GM18498 (cell line): ENCODE results near the gene CDAN1.
"Not testable (repeated sequence)": the region's sequence is repeated elsewhere in the genome, so short reads cannot be mapped to it uniquely, and the experiment has no call there.

Experiments used
- ATAC-seq: cut with Tn5 transposase; IDR thresholded peaks from one replicate; pipeline ENCODE4 v1.9.1; 2021; ENCODE audit warnings: mild to moderate bottlenecking, moderate library complexity; ENCODE audit not compliant: unreplicated experiment

The CDAN1 gene

GRCh38 chr15:42712584-42712983, 24.3 kb downstream of the CDAN1 start:
- ATAC-seq = no peak

DNA sequence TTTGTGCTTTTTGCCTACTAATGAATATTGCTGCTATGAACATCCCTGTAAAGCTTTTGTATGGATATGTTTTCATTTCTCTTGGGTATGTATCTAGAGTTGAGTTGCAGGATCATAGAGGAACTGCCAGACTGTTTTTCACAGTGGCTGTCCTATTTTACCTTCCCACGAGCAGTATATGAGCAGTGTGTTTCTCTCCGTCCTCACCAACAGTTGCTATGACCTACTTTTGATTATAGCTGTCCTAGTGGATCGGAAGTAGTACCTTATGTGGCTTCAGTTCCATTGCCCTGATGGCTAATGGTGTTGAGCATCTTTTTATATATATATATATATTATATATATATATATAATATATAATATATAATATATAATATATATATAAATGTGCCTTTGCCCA, 25.2 kb downstream of the CDAN1 start:
- ATAC-seq = no peak

GRCh38 chr15:42710662-42711061, 26.3 kb downstream of the CDAN1 start:
- ATAC-seq = no peak

DNA sequence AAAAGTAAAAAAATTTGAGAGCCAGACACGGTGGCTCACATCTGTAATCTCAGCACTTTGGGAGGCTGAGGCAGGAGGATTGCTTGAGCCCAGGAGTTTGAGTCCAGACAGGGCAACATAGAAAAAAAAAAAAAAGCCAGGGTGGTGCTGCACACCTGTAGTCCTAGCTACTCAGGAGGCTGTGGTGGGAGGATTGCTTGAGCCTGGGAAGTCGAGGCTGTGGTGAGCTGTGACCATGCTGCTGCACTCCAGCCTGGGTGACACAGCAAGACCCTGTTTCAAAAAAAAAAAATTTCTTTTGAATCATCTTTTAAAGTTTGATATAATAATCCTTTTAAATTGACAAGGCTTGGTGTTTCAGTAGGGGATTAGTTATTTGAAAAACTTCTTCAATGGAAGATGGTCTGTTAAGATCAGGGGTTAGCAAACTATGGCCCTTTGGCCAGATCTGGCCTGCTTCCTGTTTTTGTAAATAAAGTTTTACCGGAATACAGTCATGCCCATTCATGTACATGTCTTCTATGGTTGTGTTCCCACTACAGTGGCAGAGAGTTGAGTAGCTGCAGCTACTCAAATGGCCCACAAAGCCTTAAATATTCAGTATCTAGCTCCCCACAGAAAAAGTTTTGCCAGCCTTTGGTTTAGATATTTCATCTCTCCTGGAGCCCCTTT, 28.9 kb downstream of the CDAN1 start:
- ATAC-seq = no peak

GRCh38 chr15:42707068-42707467, 29.9 kb downstream of the CDAN1 start:
- ATAC-seq = no peak

DNA sequence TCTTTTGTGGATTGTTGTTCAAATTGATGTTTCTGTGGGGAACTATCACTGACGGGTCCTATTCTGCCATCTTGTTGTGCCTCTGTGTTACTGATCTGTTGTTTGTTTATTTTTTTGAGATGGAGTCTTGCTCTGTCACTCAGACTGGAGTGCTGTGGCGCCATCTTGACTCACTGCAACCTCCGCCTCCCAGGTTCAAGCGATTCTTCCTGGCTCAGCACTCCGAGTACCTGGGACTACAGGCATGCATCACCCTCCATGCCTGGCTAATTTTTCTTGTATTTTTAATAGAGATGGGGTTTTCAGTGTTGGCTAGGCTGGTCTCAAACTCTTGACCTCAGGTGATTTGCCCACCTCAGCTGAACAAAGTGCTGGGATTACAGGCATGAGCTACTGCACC, 31.6 kb downstream of the CDAN1 start:
- ATAC-seq = no peak

- no peak for ATAC-seq
These were observed 32.4 kb downstream of the CDAN1 start for GRCh38 chr15:42704492-42704926.

DNA sequence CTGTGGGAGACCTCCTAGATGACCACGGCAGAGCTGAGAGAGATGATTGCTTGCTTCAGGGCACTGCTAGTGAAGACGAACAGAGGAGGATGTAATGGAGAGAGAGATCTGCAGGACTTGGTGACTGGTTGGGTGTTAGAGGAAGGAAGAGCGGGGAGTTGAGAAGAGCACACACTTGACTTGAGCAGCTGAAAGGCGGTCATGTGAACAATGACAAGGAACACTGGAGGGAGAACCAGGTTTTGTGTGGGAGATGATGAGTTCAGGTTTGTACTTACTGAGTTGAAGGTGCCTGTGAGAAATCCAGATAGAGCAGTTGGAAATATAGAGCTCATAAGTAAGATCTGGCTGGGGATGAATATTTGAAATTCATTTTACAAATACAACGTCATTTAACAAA, 40.3 kb downstream of the CDAN1 start:
- no peak for ATAC-seq

GRCh38 chr15:42695527-42696071, 41.3 kb downstream of the CDAN1 start:
- no peak for ATAC-seq

GRCh38 chr15:42694398-42694797, 42.5 kb downstream of the CDAN1 start:
- ATAC-seq = no peak

DNA sequence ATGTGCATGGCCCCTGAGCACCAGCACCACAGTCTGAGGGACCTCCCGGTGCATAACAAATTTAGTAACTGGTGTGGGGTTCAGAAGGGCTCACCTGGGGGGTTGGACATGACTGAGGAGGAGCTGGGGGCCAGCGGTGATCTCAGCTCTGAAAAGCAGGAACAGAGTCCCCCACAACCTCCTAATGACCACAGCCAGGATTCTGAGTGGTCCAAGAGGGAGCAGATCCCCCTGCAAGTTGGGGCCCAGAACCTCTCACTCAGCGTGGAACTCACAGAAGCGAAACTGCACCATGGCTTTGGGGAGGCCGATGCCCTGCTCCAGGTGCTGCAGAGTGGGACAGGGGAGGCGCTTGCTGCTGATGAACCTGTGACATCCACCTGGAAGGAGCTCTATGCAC, 43.0 kb downstream of the CDAN1 start:
- ATAC-seq = no peak

DNA sequence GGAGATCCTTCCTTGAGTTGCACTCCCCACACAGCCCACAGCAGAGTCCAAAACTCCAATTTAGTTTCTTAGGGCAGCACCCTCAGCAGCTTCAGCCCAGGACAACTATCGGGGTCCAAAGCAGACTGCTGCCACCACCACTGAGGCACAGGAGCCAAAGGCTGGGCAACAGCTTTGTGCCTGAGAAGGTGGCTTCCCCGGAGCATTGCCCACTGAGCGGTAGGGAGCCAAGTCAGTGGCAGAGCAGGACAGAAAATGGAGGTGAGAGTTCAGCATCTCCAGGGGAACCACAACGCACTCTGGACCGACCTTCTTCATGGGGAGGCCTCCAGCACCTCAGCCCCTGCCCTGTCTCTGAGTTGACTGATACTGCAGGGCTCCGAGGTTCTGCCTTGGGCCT, 43.4 kb downstream of the CDAN1 start:
- ATAC-seq = no peak

GRCh38 chr15:42692997-42693396, 43.9 kb downstream of the CDAN1 start:
- no peak for ATAC-seq

GRCh38 chr15:42692536-42692935, 44.4 kb downstream of the CDAN1 start:
- ATAC-seq = no peak

DNA sequence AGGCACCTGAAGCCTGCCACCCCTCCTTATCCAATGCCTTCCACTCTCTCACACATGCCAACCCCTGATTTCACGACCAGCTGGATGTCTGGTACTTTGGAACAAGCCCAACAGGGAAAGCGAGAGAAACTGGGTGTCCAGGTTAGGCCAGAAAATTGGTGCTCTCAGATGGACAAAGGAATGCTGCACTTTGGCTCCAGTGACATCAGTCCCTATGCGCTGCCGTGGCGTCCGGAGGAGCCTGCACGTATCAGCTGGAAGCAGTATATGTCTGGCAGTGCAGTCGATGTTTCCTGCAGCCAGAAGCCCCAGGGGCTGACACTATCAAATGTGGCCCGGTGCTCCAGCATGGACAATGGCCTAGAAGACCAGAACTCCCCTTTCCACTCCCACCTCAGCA, 45.2 kb downstream of the CDAN1 start:
- ATAC-seq = no peak

DNA sequence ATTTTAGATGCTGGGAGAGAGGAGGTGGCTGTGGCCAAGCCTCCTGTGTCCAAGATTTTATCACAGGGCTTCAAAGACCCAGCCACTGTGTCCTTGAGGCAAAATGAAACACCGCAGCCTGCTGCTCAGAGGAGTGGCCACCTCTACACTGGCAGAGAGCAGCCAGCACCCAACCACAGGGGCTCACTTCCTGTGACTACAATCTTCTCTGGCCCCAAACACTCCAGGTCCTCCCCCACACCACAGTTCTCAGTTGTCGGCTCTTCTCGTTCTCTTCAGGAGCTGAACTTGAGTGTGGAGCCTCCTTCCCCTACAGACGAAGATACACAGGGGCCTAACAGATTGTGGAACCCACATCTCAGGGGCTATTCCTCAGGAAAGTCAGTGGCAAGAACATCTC, 45.6 kb downstream of the CDAN1 start:
- ATAC-seq = no peak

DNA sequence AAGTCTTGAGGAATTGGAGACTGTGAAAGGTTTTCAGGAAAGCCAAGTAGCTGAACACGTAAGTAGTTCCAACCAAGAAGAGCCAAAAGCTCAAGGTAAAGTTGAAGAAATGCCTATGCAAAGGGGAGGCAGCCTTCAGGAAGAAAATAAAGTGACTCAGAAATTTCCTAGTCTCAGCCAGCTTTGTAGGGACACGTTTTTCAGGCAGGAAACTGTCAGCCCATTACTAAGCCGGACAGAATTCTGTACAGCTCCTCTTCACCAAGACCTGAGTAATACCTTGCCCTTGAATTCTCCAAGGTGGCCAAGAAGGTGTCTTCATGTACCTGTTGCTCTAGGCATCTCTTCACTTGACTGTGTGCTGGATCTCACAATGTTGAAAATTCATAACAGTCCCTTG, 48.6 kb downstream of the CDAN1 start:
- no peak for ATAC-seq

DNA sequence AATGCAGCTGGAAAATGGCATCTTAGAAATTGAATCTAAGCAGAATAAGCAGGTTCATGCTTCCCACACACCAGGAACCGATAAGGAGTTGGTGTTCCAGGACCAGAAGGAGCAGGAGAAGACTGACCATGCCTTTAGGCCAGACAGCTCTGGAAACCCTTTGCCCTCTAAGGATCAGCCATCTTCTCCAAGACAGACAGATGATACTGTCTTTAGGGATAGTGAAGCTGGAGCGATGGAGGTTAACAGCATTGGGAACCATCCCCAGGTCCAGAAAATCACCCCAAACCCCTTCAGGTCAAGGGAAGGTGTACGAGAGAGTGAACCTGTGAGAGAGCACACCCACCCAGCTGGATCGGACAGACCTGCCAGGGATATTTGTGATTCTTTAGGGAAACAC, 49.2 kb downstream of the CDAN1 start:
- ATAC-seq = no peak

DNA sequence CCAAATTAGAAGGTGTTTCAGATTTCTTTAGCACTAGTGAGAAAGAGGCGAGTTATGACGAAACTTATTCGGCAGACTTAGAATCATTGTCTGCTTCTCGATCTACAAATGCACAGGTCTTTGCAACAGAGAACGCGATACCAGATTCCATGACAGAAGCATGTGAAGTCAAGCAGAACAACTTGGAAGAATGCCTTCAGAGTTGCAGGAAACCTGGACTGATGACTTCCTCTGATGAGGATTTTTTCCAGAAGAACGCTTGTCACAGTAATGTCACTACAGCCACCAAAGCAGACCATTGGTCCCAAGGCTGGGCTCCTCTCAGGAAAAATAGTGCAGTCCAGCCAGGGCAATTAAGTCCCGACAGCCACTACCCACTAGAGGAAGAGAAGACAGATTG, 50.6 kb downstream of the CDAN1 start:
- ATAC-seq = no peak

GRCh38 chr15:42681119-42681518, 55.8 kb downstream of the CDAN1 start:
- ATAC-seq = no peak

DNA sequence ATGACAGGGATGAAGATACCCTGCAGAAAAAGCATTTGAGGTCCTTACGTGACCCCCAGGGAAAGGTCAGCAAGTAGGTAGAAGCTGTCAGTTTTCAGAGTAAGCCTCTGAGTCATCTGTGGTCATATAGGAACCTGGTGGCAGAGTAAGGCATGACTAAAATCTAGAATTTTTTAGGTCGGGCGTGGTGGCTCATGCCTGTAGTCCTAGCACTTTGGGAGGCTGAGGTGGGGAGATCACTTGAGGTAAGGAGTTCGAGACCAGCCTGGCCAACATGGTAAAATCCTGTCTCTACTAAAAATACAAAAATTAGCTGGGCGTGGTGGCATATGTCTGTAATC, 56.8 kb downstream of the CDAN1 start:
- not testable (repeated sequence) for ATAC-seq

GRCh38 chr15:42679285-42680141, 57.4 kb downstream of the CDAN1 start:
- no peak for ATAC-seq
